ENCODE data around the gene RRP15. TPM values are rescaled to one million over a fixed set of nuclear protein-coding genes. Genes with fewer than 3 reads are reported as not detected.

The RRP15 gene
- total RNA-seq, 1 experiment from 2014 or later: 25.6 TPM

DNA sequence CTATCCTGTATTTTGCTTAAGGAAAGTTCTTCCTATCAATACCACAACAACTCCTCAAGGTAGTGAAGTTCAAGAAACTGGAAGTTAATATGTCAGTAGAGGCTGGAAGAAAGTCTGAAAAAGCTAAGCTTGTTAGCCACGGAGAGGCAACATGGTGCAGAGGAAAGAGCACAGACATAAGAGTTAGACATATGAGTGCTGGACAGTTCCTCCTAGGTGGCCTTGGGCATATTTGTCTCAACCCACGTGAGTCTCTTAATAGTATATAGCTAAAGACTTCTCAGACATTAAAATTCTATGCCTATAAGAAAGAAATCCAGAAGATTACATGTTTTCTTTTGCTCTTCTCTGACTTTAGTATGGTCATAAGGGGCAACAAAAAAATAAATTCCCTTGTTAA, 22.8 kb upstream of the RRP15 start:
- no peak overlapping the region for H3K27ac ChIP-seq (ENCODE audit: low read length)
- ATAC-seq: no peak
- no peak overlapping the region for H3K4me2 ChIP-seq (ENCODE audit: low read length)
- H3K36me3 ChIP-seq (ENCODE audit: low read depth, low read length): no peaks in the 10 kb centered on the region
- POLR2A ChIA-PET (ENCODE audit: unreplicated experiment): no interaction called here
- H4K20me1 ChIP-seq (ENCODE audit: low read length): no peaks in the 10 kb centered on the region
- TF ChIP-seq, protein P1, sequence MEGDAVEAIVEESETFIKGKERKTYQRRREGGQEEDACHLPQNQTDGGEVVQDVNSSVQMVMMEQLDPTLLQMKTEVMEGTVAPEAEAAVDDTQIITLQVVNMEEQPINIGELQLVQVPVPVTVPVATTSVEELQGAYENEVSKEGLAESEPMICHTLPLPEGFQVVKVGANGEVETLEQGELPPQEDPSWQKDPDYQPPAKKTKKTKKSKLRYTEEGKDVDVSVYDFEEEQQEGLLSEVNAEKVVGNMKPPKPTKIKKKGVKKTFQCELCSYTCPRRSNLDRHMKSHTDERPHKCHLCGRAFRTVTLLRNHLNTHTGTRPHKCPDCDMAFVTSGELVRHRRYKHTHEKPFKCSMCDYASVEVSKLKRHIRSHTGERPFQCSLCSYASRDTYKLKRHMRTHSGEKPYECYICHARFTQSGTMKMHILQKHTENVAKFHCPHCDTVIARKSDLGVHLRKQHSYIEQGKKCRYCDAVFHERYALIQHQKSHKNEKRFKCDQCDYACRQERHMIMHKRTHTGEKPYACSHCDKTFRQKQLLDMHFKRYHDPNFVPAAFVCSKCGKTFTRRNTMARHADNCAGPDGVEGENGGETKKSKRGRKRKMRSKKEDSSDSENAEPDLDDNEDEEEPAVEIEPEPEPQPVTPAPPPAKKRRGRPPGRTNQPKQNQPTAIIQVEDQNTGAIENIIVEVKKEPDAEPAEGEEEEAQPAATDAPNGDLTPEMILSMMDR (conservative IDR thresholded peaks at IDR 0.05; ENCODE audit: low read depth, low read length): no peak
- TF ChIP-seq EZH2phosphoT487 (IDR thresholded peaks at IDR 0.05; ENCODE audit: borderline replicate concordance, low read length) (no peak), EZH2 (IDR thresholded peaks at IDR 0.05; ENCODE audit: low read length, unreplicated experiment) (no peak)
- no TSS peak for BruUV-seq (replicated peaks)
- H3K27me3 ChIP-seq (ENCODE audit: low read length): no peaks in the 10 kb centered on the region
- no peaks in the 10 kb centered on the region for H3F3A ChIP-seq (ENCODE audit: low read length, unreplicated experiment)
- intact Hi-C loops (cut with micrococcal nuclease): no loop called here
- DNase-seq: peak; percentile 22
- H3K4me1 ChIP-seq (ENCODE audit: insufficient read depth, low read length): no peaks in the 10 kb centered on the region
- H3K4me3 ChIP-seq (ENCODE audit: low read length): no peak overlapping the region
- no peaks in the 10 kb centered on the region for H3K9me3 ChIP-seq (ENCODE audit: low read length)
- H3K9ac ChIP-seq (ENCODE audit: low read length): no peak overlapping the region
- H3K79me2 ChIP-seq (ENCODE audit: low read length): no peaks in the 10 kb centered on the region
- H3K9me2 ChIP-seq (replicated peaks; ENCODE audit: low read length): no peaks in the 10 kb centered on the region
- CTCF ChIA-PET: no interaction called here
- H2AFZ ChIP-seq (ENCODE audit: low read length): no peak overlapping the region

DNA sequence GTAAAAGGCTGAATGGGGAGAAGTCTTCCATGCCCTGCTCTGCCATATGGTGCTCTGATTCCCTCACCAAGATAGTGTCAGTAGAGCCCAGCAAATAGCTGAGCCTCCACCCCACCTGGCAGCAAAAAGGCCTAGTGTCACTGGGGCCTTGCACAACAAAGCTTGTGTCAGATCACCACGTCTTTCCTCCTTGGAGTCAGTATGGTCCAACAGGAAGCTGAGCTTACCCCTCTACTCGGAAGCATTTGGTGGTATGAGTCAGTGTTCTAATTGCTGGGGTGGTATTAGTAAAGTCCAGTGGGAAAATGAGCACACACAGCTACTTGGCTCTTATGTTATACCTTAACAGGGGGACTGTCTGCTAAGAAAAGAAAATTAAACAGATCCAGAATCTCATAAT, 18.7 kb upstream of the RRP15 start:
- intact Hi-C loops (cut with micrococcal nuclease): no loop called here
- BruUV-seq (replicated peaks): no TSS peak
- ATAC-seq: peak; percentile 29; the same call in 1 of the 2 replicates
- no peaks in the 10 kb centered on the region for H3F3A ChIP-seq (ENCODE audit: low read length, unreplicated experiment)
- H3K4me3 ChIP-seq (ENCODE audit: low read length): no peak overlapping the region
- no peak overlapping the region for H3K9ac ChIP-seq (ENCODE audit: low read length)
- no peaks in the 10 kb centered on the region for H3K27me3 ChIP-seq (ENCODE audit: low read length)
- no peak overlapping the region for H3K4me2 ChIP-seq (ENCODE audit: low read length)
- no peak overlapping the region for H3K27ac ChIP-seq (ENCODE audit: low read length)
- no peaks in the 10 kb centered on the region for H3K36me3 ChIP-seq (ENCODE audit: low read depth, low read length)
- ChIA-PET POLR2A (ENCODE audit: unreplicated experiment) (interaction anchor here (0.6 kb wide), 1 partner anchor 610 kb away, joined by 15 read pairs; no protein-coding TSS in a partner anchor), CTCF (no interaction called here)
- TF ChIP-seq, protein P1 (conservative IDR thresholded peaks at IDR 0.05; ENCODE audit: low read depth, low read length): no peak
- TF ChIP-seq EZH2 (IDR thresholded peaks at IDR 0.05; ENCODE audit: low read length, unreplicated experiment): no peak
- peak; percentile 53 for DNase-seq
- no peaks in the 10 kb centered on the region for H3K79me2 ChIP-seq (ENCODE audit: low read length)
- no peaks in the 10 kb centered on the region for H3K9me2 ChIP-seq (replicated peaks; ENCODE audit: low read length)
- no peaks in the 10 kb centered on the region for H3K9me3 ChIP-seq (ENCODE audit: low read length)
- H4K20me1 ChIP-seq (ENCODE audit: low read length): no peaks in the 10 kb centered on the region
- no peak overlapping the region for H2AFZ ChIP-seq (ENCODE audit: low read length)
- no peaks in the 10 kb centered on the region for H3K4me1 ChIP-seq (ENCODE audit: insufficient read depth, low read length)

DNA sequence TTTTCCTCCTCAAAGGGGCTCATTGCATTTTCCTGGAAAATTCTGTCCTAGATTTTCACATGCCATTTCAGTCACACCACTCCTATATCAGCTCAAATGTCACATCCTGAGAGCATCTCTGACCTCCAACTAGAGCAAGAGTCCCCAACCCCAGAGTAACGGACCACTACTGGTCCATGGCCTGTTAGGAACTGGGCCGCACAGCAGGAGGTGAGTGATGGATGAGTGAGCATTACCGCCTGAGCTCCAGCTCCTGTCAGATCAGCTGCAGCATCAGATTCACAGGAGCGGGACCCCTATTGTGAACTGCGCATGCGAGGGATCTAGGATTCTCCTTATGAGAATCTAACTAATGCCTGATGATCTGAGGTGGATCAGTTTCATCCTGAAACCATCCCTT, 12.7 kb upstream of the RRP15 start:
- intact Hi-C loops (cut with micrococcal nuclease): no loop called here

More for the DNA sequence above, 12.7 kb upstream of the RRP15 start:
- ChIA-PET CTCF (no interaction called here), POLR2A (ENCODE audit: unreplicated experiment) (no interaction called here)
- H3K4me2 ChIP-seq (ENCODE audit: low read length): no peak overlapping the region
- no peaks in the 10 kb centered on the region for H3K27me3 ChIP-seq (ENCODE audit: low read length)
- no peak for DNase-seq
- TF ChIP-seq EZH2 (IDR thresholded peaks at IDR 0.05; ENCODE audit: low read length, unreplicated experiment) (no peak), EZH2phosphoT487 (IDR thresholded peaks at IDR 0.05; ENCODE audit: borderline replicate concordance, low read length) (no peak)
- TF ChIP-seq, protein P1 (conservative IDR thresholded peaks at IDR 0.05; ENCODE audit: low read depth, low read length): no peak
- ATAC-seq: no peak
- H3K79me2 ChIP-seq (ENCODE audit: low read length): no peaks in the 10 kb centered on the region
- H3F3A ChIP-seq (ENCODE audit: low read length, unreplicated experiment): no peaks in the 10 kb centered on the region
- H3K27ac ChIP-seq (ENCODE audit: low read length): no peak overlapping the region
- H3K4me1 ChIP-seq (ENCODE audit: insufficient read depth, low read length): no peaks in the 10 kb centered on the region
- no peak overlapping the region for H3K4me3 ChIP-seq (ENCODE audit: low read length)
- no TSS peak for BruUV-seq (replicated peaks)
- no peak overlapping the region for H3K9ac ChIP-seq (ENCODE audit: low read length)
- H2AFZ ChIP-seq (ENCODE audit: low read length): no peak overlapping the region
- no peaks in the 10 kb centered on the region for H3K36me3 ChIP-seq (ENCODE audit: low read depth, low read length)
- H3K9me3 ChIP-seq (ENCODE audit: low read length): no peaks in the 10 kb centered on the region
- no peaks in the 10 kb centered on the region for H4K20me1 ChIP-seq (ENCODE audit: low read length)
- no peaks in the 10 kb centered on the region for H3K9me2 ChIP-seq (replicated peaks; ENCODE audit: low read length)

All from PC-3 (cell line).